ENCODE data around the gene WRNIP1. TPM values are rescaled to one million over a fixed set of nuclear protein-coding genes. Genes with fewer than 3 reads are reported as not detected.

WRNIP1 gene
- total RNA-seq, 1 experiment from 2014 or later, result 38.1 TPM

- no peak overlapping the region for H3K4ac ChIP-seq (ENCODE audit: low read depth, low read length)
- H3K4me1 Mint-ChIP-seq, result peaks cover 62% of the 10 kb centered on the region in 2 experiments
- no peaks in the 10 kb centered on the region for H3K79me2 ChIP-seq (ENCODE audit: insufficient read depth, low read length)
- H2BK5ac ChIP-seq (ENCODE audit: insufficient read length, low read length), result no peak overlapping the region
- no peak overlapping the region for H3T11ph ChIP-seq (ENCODE audit: low read length)
- H4K91ac ChIP-seq (ENCODE audit: insufficient read length, low read depth, low read length), result no peak overlapping the region
- H3K23ac ChIP-seq (ENCODE audit: insufficient read length, low read depth, low read length), result no peak overlapping the region
- no peak overlapping the region for H3K9ac ChIP-seq (ENCODE audit: extremely low read depth, insufficient read length, low read length)
- no peak overlapping the region for H2AFZ ChIP-seq (ENCODE audit: low read length)
- no peaks in the 10 kb centered on the region for H3K23me2 ChIP-seq (ENCODE audit: insufficient read length, low read depth, low read length, poor library complexity, severe bottlenecking)
- H3K36me3 Mint-ChIP-seq (ENCODE audit: insufficient read depth in 1 of 3, low read depth in 3 of 3), result no peaks in the 10 kb centered on the region
- H4K8ac ChIP-seq (replicated peaks; ENCODE audit: insufficient read length, low read depth, low read length), result no peak overlapping the region
- H3K4me3 Mint-ChIP-seq, result no peak overlapping the region
- TF ChIP-seq CTCF (conservative IDR thresholded peaks at IDR 0.05), result no peak
- no peak overlapping the region for H3K18ac ChIP-seq (ENCODE audit: insufficient read length, low read depth, low read length)
- no peaks in the 10 kb centered on the region for H3K79me1 ChIP-seq (ENCODE audit: insufficient read depth, low read depth, low read length, poor library complexity, severe bottlenecking)
- no peaks in the 10 kb centered on the region for H4K20me1 ChIP-seq (ENCODE audit: control insufficient read depth, insufficient read depth, insufficient read length)
- H3K27ac ChIP-seq (ENCODE audit: insufficient read length, low read depth, low read length), result no peak overlapping the region
- no peaks in the 10 kb centered on the region for H3K27me3 ChIP-seq (ENCODE audit: insufficient read depth, low read length)
- no peak overlapping the region for H3K4me2 ChIP-seq (ENCODE audit: insufficient read depth, insufficient read length, low read length)
- no CpG with 5 or more reads among the region's 22 CpGs for whole genome bisulfite sequencing (ENCODE audit: extremely low coverage, insufficient read length, low lambda C conversion rate)
- H2BK20ac ChIP-seq (ENCODE audit: low read depth, low read length, poor library complexity, severe bottlenecking), result no peak overlapping the region
- H2BK120ac ChIP-seq (ENCODE audit: low read depth, low read length, poor library complexity, severe bottlenecking), result no peak overlapping the region
- H2BK12ac ChIP-seq (ENCODE audit: insufficient read length, low read depth, low read length), result no peak overlapping the region
- no peak overlapping the region for H3K14ac ChIP-seq (ENCODE audit: insufficient read depth, low read length)
- no peak overlapping the region for H2BK15ac ChIP-seq (ENCODE audit: low read depth, low read length)
- H2AK5ac ChIP-seq (ENCODE audit: insufficient read length, low read length), result no peak overlapping the region
- no peaks in the 10 kb centered on the region for H3K9me3 ChIP-seq (ENCODE audit: control insufficient read depth, low read depth, low read length)
- no peak overlapping the region for H4K5ac ChIP-seq (ENCODE audit: insufficient read length, low read depth, low read length)
- peak overlapping the region in 1 of 3 experiments; percentile 72; a peak in 2 of 7 replicates for H3K27ac Mint-ChIP-seq
- H3K9me3 Mint-ChIP-seq, result no peaks in the 10 kb centered on the region
- no peaks in the 10 kb centered on the region for H3K27me3 Mint-ChIP-seq (ENCODE audit: low read depth)
- H3K56ac ChIP-seq (ENCODE audit: insufficient read length, low read depth, low read length), result no peak overlapping the region
- peak; percentile 40 for DNase-seq
- peaks cover 17% of the 10 kb centered on the region; the same call in 1 of the 2 replicates for H3K4me1 ChIP-seq (ENCODE audit: insufficient read depth, low read length)
Observed at GRCh38 chr6:2733736-2734480, 31.3 kb upstream of the WRNIP1 start.
